Left lung (tissue), 10 donors: ENCODE data around the gene MAP7D1. TPM values are rescaled to one million over a fixed set of nuclear protein-coding genes. Genes with fewer than 3 reads are reported as not detected.
A peak's percentile ranks its signal among the peaks of the same experiment; 100 is the strongest.

Source experiments
- ATAC-seq: fragments of 200-7000 bp; cut with Tn5 transposase; one replicate; pipeline ENCODE4 v1.9.1; 2020; ENCODE audit warnings: moderate library complexity
- DNase-seq, 4 donors: peaks; one replicate each; pipeline ENCODE4 v3.0.0-alpha.2; 2013 to 2020
- H3K27ac ChIP-seq, 2 donors: fragments of 200-600 bp; sonication (generic) in 1 of 2; one replicate each; pipeline versions ENCODE4 v1.5.0 to v1.8.0; 2020 to 2021
- H3K27me3 ChIP-seq, 2 donors: fragments of 200-600 bp; sonication (generic) in 1 of 2; one replicate each; pipeline versions ENCODE4 v1.5.0 to v1.8.0; 2020 to 2021
- H3K36me3 ChIP-seq, 2 donors: fragments of 200-600 bp; sonication (generic) in 1 of 2; one replicate each; pipeline versions ENCODE4 v1.5.0 to v1.8.0; 2020 to 2021
- H3K4me1 ChIP-seq, 2 donors: fragments of 200-600 bp; one replicate each; pipeline ENCODE4 v1.8.0; 2021
- H3K4me3 ChIP-seq, 2 donors: fragments of 200-600 bp; sonication (generic) in 1 of 2; one replicate each; pipeline versions ENCODE4 v1.5.0 to v1.8.0; 2020 to 2021; ENCODE audit warnings: mild to moderate bottlenecking in 1 of 2
- H3K9me3 ChIP-seq, 2 donors: fragments of 200-600 bp; sonication (generic) in 1 of 2; one replicate each; pipeline versions ENCODE4 v1.5.0 to v1.8.0; 2020 to 2021
- intact Hi-C, 2 donors: fragments of 100-400 bp; cut with DNase I; formaldehyde crosslinking; loops; one replicate each; pipeline versions ENCODE4 v1.11.2 to v1.14.2; 2022
- polyA plus RNA-seq, 6 donors: library from polyadenylated mRNA; unstranded; fragments of 120-200 nt; gene quantifications; one replicate each; pipeline ENCODE4 v1.2.1, GENCODE V29; 2013; ENCODE audit not compliant: insufficient read length in 6 of 6
- total RNA-seq, 2 donors: library from RNA; stranded (reverse); fragmentation: NEBNext Ultra II Directional; extraction: Animal tissue kit (Norgen Biotek cat#: 25700); gene quantifications; one replicate each; pipeline ENCODE4 v1.2.1, GENCODE V29; 2021
- TF ChIP-seq, protein P1 (sequence below), 2 donors: fragments of 200-600 bp; sonication (generic) in 1 of 2; IDR thresholded peaks; one replicate each; pipeline versions ENCODE4 v1.5.0 to v1.8.0; 2021; ENCODE audit warnings: antibody characterized with exemption in 2 of 2
- donor health status: DM: no; HTN: yes; CAD: no.
- donor health status: DM: no; HTN: no; CAD: no.

MAP7D1 gene
- total and polyA plus RNA-seq, 8 donors, result 54.6 to 147 (median 79.7) TPM

DNA sequence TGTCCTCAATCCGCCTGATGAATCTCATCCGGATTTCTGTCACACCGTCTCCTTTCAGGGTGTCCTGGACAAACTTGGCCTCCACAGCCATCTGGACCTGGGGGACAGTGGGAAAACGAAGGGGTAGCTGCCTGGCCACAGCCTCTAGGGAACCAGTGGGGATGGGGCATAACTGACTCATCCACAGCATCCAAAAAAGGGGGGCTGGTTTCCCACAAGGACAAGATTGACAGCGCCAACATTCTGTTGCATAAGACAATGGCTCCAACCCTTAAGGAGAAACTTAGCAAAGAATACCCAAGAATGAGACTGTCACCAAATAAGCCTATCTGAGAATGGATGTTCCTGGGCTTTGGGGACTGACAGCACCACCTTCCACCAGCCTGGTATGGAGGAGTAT is 18.7 kb upstream of the MAP7D1 start:
- Histone ChIP-seq H3K27me3 (no peaks in the 10 kb centered on the region), H3K36me3 (peaks cover 0 to 41% of the 10 kb centered on the region in 2 donors), H3K27ac (peak overlapping the region in 1 of 2 donors; percentile 64), H3K9me3 (no peaks in the 10 kb centered on the region), H3K4me1 (peaks cover 9 to 51% of the 10 kb centered on the region in 2 donors), H3K4me3 (no peak overlapping the region)
- TF ChIP-seq, protein P1, sequence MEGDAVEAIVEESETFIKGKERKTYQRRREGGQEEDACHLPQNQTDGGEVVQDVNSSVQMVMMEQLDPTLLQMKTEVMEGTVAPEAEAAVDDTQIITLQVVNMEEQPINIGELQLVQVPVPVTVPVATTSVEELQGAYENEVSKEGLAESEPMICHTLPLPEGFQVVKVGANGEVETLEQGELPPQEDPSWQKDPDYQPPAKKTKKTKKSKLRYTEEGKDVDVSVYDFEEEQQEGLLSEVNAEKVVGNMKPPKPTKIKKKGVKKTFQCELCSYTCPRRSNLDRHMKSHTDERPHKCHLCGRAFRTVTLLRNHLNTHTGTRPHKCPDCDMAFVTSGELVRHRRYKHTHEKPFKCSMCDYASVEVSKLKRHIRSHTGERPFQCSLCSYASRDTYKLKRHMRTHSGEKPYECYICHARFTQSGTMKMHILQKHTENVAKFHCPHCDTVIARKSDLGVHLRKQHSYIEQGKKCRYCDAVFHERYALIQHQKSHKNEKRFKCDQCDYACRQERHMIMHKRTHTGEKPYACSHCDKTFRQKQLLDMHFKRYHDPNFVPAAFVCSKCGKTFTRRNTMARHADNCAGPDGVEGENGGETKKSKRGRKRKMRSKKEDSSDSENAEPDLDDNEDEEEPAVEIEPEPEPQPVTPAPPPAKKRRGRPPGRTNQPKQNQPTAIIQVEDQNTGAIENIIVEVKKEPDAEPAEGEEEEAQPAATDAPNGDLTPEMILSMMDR (IDR thresholded peaks at IDR 0.05), result no peak
- no peak for ATAC-seq
- intact Hi-C loops, result no loop called here
- DNase-seq, result no peak

DNA sequence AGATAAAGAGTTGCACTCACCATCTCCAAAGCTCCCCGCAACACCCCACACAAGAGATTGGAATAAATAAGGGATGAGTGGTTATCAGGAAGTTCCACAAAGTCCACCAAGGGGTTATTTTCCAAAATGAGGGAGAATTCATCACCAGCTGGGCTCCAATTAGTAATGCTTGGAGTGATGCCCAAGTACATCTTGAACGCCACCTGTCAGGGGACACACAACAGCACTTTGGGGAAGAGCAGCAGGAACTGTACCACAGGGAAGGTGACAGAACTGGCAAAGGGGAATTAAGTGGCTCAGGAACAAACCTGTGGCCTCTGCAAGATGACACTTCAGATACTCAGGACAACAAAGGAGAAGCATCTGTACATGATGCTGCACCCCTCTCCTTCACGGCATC is 18.2 kb upstream of the MAP7D1 start:
- intact Hi-C loops, result no loop called here

DNA sequence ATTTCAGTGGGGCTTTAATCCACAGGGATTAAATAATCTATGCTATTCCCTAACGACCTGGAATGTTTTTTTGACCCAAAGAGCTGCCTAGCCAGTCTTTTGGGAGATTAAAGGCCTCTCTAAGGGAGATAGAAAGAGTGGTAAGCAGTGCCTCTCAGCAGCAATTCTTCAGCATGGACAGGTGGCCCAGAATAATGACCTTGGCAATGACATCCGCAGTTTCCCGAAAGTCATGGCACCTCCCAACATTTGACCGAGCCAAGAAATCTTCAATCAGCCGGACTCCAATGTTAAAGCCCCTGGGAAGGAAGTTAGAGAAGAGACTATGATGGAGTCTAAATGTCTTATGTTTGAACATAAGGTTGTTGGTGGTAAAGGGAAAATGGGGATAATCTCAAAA is 16.4 kb upstream of the MAP7D1 start:
- no peaks in the 10 kb centered on the region for H3K9me3 ChIP-seq
- intact Hi-C loops, result no loop called here
- DNase-seq (no peak), ATAC-seq (no peak)
- no peak overlapping the region for H3K4me3 ChIP-seq
- TF ChIP-seq, protein P1 (IDR thresholded peaks at IDR 0.05), result no peak
- peaks cover 9 to 61% of the 10 kb centered on the region in 2 donors for H3K4me1 ChIP-seq
- no peaks in the 10 kb centered on the region for H3K27me3 ChIP-seq
- peaks cover 0 to 41% of the 10 kb centered on the region in 2 donors for H3K36me3 ChIP-seq
- H3K27ac ChIP-seq, result no peak overlapping the region

More for the DNA sequence above, 18.2 kb upstream of the MAP7D1 start:
- no peaks in the 10 kb centered on the region for H3K27me3 ChIP-seq
- DNase-seq (no peak), ATAC-seq (no peak)
- no peak overlapping the region for H3K27ac ChIP-seq
- peaks cover 9 to 57% of the 10 kb centered on the region in 2 donors for H3K4me1 ChIP-seq
- TF ChIP-seq, protein P1 (IDR thresholded peaks at IDR 0.05), result no peak
- no peaks in the 10 kb centered on the region for H3K9me3 ChIP-seq
- H3K4me3 ChIP-seq, result no peak overlapping the region
- peaks cover 0 to 41% of the 10 kb centered on the region in 2 donors for H3K36me3 ChIP-seq

- Histone ChIP-seq H3K27ac (peak overlapping the region; percentile 13), H3K4me1 (peaks cover 0 to 41% of the 10 kb centered on the region in 2 donors), H3K4me3 (no peak overlapping the region), H3K27me3 (no peaks in the 10 kb centered on the region), H3K9me3 (no peaks in the 10 kb centered on the region), H3K36me3 (peaks cover 0 to 37% of the 10 kb centered on the region in 2 donors)
- TF ChIP-seq, protein P1 (IDR thresholded peaks at IDR 0.05), result no peak
- DNase-seq (no peak), ATAC-seq (peak; percentile 59)
- intact Hi-C loops, result no loop called here
Observed at GRCh38 chr1:36142121-36142520, 13.8 kb upstream of the MAP7D1 start.

DNA sequence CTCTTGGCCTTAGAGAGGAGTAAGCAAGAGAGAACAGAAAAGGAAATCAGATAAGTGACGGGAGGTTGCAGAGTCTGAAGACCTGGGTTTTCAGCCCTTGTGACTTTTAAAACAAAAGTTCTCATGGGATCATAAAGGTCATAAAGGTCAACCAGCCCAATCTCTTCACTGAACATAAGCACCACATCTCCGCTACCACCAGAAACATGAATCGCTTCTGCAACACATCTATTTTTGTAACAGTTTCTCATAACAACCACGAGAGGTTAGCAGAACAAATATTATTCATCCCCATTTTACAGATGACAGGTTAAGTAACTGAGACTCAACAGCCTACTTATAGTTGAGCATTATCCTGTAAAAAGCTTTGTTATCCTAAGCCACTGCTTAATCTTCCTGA is 12.5 kb upstream of the MAP7D1 start:
- Histone ChIP-seq H3K4me3 (no peak overlapping the region), H3K27me3 (no peaks in the 10 kb centered on the region), H3K4me1 (peaks cover 5 to 48% of the 10 kb centered on the region in 2 donors), H3K27ac (no peak overlapping the region), H3K36me3 (peaks cover 0 to 24% of the 10 kb centered on the region in 2 donors), H3K9me3 (no peaks in the 10 kb centered on the region)
- ATAC-seq, result no peak
- no peak for DNase-seq
- intact Hi-C loops, result no loop called here
- TF ChIP-seq, protein P1 (IDR thresholded peaks at IDR 0.05), result no peak
